ENCODE results near the gene GMDS.
A peak's percentile ranks its signal among the peaks of the same experiment; 100 is the strongest.

- peak; percentile 72 for TF ChIP-seq CTCF (IDR thresholded peaks at IDR 0.05)
- TF ChIP-seq YY1 (IDR thresholded peaks at IDR 0.05; ENCODE audit: low read depth) = no peak; the same call in 1 of the 2 replicates
- peak; percentile 59 for TF ChIP-seq NFIC (IDR thresholded peaks at IDR 0.05; ENCODE audit: borderline replicate concordance)
- TF ChIP-seq RFX5 (IDR thresholded peaks at IDR 0.05; ENCODE audit: low read length) = no peak
- TF ChIP-seq POLR2AphosphoS5 (IDR thresholded peaks at IDR 0.05; ENCODE audit: low read depth, low read length) = no peak
- TF ChIP-seq GABPA (IDR thresholded peaks at IDR 0.05; ENCODE audit: low read depth) = no peak
- no peak for TF ChIP-seq TAF1 (IDR thresholded peaks at IDR 0.05; ENCODE audit: borderline replicate concordance, low read depth, low read length)
- TF ChIP-seq SIN3A (IDR thresholded peaks at IDR 0.05; ENCODE audit: borderline replicate concordance, low read depth, low read length) = no peak
- peak in 1 of 2 experiments; percentile 65; a peak in 1 of 4 replicates for TF ChIP-seq EP300 (IDR thresholded peaks at IDR 0.05; ENCODE audit: borderline replicate concordance in 1 of 2, low read depth in 1 of 2, low read length in 1 of 2)
- TF ChIP-seq GATA2 (CRISPR knock-in tag; IDR thresholded peaks at IDR 0.05) = no peak
- peak; percentile 44 for TF ChIP-seq RAD21 (IDR thresholded peaks at IDR 0.05; ENCODE audit: low read length)
Observed at GRCh38 chr6:1686117-1687098, 559.0 kb downstream of the GMDS start.

All from SK-N-SH (cell line).